HFF-Myc (cell line): Measurements from ENCODE around the gene KDM8.

ENCODE experiments used
- DNase-seq: peaks from one replicate; pipeline ENCODE4 v3.0.0-alpha.2; 2011; ENCODE audit warnings: low read depth; ENCODE audit errors: extremely low read depth
- H3K4me3 ChIP-seq: replicated peaks from 2 replicates; pipeline ENCODE4 v1.5.1; 2011; ENCODE audit warnings: low read depth, mild to moderate bottlenecking, control low read depth, low read length
- TF ChIP-seq, protein P1 (sequence below): IDR thresholded peaks from 2 replicates; pipeline ENCODE4 v1.5.1; 2012; ENCODE audit warnings: mild to moderate bottlenecking, low read depth, low read length, control low read depth; ENCODE audit errors: missing control alignments

KDM8 gene

DNA sequence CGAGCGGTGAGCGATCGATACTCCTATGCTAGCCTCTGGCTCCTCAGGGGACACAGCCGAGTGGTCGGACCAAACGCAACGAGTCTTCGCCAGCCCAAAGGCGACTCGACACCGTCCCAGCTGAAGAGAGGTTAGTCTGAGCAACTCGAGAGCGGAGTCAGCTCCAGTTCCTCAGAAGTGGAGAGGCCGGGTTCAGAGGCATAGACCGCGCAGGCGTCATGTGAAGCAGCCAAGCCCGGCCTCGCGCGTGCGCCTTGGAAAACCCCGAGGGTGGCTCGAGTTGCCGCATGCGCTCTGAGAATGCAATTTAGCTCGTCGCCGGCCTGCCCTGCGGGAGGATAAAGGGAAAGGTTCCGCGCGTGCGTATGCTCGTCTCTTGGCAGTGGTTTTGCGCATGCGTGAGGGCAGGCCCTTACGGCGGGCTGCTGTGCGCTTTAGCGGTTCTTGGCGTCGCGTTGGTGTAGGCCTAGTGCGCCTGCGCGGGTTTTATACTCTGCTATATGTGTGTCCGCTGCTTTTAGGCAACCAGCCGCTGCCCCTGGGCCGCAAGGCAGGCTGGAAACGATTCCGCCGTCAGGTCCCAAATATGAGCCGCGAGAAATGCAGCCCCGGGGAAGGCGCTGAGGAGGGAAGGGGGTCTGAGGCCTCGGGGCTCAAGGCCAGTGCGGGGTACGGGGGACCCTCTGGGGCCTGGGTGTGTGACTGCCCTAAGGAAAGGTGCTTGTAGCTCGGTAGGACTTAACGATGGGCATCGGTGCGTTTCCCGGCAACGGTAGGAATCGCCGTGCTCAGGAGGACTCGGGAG, at the start of gene KDM8:
Gene KDM8, plus strand, starts transcription at position 20 of the 805 bp plus-strand sequence. CDS start 6,598 bp downstream, outside the sequence.
- peak within 1 kb of the TSS; percentile 81 for H3K4me3 ChIP-seq
- TF ChIP-seq, protein P1, sequence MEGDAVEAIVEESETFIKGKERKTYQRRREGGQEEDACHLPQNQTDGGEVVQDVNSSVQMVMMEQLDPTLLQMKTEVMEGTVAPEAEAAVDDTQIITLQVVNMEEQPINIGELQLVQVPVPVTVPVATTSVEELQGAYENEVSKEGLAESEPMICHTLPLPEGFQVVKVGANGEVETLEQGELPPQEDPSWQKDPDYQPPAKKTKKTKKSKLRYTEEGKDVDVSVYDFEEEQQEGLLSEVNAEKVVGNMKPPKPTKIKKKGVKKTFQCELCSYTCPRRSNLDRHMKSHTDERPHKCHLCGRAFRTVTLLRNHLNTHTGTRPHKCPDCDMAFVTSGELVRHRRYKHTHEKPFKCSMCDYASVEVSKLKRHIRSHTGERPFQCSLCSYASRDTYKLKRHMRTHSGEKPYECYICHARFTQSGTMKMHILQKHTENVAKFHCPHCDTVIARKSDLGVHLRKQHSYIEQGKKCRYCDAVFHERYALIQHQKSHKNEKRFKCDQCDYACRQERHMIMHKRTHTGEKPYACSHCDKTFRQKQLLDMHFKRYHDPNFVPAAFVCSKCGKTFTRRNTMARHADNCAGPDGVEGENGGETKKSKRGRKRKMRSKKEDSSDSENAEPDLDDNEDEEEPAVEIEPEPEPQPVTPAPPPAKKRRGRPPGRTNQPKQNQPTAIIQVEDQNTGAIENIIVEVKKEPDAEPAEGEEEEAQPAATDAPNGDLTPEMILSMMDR = no peak
- peak; percentile 98 for DNase-seq

DNA sequence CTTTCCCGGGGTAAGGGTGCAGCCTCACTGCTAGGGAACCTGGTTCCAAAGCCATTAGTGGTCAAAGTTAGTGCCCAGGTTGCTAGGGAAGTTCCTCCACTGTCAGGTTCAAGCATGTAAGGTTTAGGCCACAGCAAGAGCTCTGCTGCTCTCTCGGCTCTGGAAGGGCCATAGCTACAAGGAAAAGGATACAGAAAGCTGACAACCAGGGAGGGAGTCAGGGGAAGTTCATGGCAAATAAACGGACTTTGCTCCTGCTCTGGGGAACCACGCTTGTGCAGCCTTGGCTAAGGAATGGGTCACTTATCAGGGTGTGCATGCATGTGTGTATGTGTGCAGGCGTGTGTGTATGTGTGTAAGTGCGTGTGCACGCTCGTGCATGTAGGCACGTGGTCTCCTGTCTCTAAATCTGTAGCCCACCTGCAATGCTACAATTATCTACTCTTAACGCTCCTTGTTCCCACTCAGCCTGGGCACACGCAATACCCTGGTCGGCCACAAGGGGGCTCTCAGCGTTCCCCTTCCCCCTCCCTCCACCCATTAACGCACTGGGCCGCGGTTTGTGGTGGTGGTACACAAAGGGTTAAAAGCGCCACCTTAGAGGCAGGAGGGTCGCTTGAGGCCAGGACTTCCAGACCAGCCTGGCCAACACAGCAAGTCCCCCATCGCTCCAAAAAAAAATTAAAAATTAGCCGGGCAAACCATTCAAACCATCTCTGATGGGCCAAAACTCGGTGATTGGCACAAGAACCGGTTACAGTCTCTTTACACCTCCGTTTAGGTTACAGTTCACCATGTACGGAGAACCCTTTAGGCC, 48.4 kb upstream of the KDM8 start:
- DNase-seq = peak; percentile 10
- no peak overlapping the region for H3K4me3 ChIP-seq
- TF ChIP-seq, protein P1 = peak; percentile 99

DNA sequence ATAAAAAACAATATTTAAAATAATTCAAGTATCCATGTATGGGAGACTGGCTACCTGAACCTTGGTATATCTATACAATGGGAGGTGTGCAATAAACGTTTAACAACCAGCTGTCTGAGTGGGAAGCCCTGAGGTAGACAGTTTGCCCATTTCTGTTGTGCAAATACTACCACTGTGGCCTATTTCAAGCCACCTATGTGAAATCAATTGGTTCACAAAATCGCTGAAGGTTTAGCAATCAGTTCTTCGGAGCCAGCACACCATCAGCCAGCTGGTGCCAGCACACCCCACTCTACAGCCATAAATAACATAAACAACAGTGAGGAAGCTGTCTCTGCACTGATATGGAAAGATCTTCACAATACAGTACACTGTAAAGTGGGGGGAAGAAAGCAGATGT, 46.7 kb upstream of the KDM8 start:
- DNase-seq = no peak
- TF ChIP-seq, protein P1 = no peak
- no peak overlapping the region for H3K4me3 ChIP-seq

DNA sequence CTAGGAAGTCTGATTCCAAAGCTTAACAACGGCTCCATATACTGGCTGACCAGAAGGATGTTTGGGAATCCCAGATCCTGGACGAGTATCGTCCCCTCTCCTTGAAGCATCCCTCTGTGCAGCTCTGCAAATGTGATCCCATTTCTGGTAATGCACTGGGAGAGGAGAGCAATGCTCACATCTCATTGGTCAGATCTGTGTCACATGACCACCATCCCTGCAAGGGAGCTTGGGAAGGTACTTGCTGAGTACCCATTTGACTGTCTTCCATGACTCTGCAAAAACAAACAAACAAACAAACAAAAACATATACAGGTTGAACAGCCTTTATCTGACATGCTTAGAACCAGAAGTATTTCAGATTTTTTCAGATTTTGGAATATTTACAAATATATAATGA, 41.9 kb upstream of the KDM8 start:
- TF ChIP-seq, protein P1 = no peak
- no peak for DNase-seq
- no peak overlapping the region for H3K4me3 ChIP-seq

DNA sequence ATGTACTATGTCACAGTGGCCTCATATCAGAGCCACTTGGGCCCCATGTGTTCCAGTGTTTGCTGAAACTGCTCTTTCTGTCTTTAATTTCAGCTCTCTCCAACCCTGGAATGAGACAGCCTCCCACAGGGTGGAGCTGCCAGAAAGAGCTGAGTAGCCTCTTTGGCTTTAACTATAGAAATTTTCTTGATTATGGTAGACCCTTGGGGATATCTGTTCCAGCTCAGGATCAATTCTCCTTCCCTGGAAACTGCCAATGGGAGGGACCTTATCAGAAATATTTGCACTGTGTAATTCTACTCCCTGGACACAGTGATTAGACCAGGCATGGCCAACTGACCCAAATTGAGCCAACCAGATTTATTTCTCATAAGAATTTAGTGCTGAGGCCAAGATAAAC, 39.0 kb upstream of the KDM8 start:
- DNase-seq = no peak
- H3K4me3 ChIP-seq = no peak overlapping the region
- TF ChIP-seq, protein P1 = no peak

DNA sequence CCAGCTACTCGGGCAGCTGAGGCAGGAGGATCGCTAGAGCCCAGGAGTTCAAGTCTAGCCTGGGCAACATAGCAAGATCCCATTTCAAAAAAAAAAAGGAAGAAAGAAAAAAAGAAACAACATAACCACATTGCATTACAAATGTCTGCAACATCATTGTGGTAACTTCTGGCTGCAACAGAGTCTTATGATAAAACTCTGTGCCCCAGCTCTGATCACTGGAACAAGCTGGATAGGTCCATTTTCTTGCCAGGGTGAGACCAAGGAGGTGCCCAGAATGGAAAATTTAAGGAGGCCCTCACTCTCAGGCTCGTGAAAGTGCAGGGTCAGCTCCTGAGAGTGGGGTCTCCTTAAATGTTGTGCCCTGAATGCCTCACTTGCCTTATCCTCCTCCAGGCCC, 37.8 kb upstream of the KDM8 start:
- no peak overlapping the region for H3K4me3 ChIP-seq
- TF ChIP-seq, protein P1 = no peak
- DNase-seq = no peak
